Kidney epithelial cell (primary cell): ENCODE data around the gene ARHGEF26. TPM values are rescaled to one million over a fixed set of nuclear protein-coding genes. Genes with fewer than 3 reads are reported as not detected.

Experiments
- DNase-seq: peaks from one replicate; pipeline ENCODE4 v3.0.0-alpha.2; 2010; ENCODE audit warnings: low read depth
- H3K27me3 ChIP-seq: 2 replicates; pipeline ENCODE4 v1.6.0; 2011; ENCODE audit warnings: low read length; ENCODE audit not compliant: control insufficient read depth, insufficient read depth
- H3K36me3 ChIP-seq: 2 replicates; pipeline ENCODE4 v1.5.1; 2011; ENCODE audit warnings: low read length; ENCODE audit not compliant: control insufficient read depth, insufficient read depth
- H3K4me3 ChIP-seq: 2 replicates; pipeline ENCODE4 v1.5.1; 2011; ENCODE audit warnings: low read depth, mild to moderate bottlenecking, control low read depth, low read length
- CTCF ChIP-seq: IDR thresholded peaks from 2 replicates; pipeline ENCODE4 v1.5.1; 2011; ENCODE audit warnings: mild to moderate bottlenecking, moderate library complexity, low read length, control low read depth, inconsistent platforms; ENCODE audit not compliant: insufficient read depth, poor library complexity, severe bottlenecking
- total RNA-seq: library from RNA; depleted of rRNA; stranded (reverse); fragments of >200 nt; gene quantifications from 2 replicates; pipeline ENCODE4 v1.2.3, GENCODE V29; 2015

The ARHGEF26 gene
- total RNA-seq, 1 donor from 2014 or later = 1.4 TPM

- TF ChIP-seq CTCF = no peak
- no peaks in the 10 kb centered on the region for H3K36me3 ChIP-seq
- H3K4me3 ChIP-seq = peak overlapping the region; percentile 74
- DNase-seq = no peak
- no peaks in the 10 kb centered on the region for H3K27me3 ChIP-seq
Observed at GRCh38 chr3:154122912-154123559, 1.8 kb downstream of the ARHGEF26 start.

GRCh38 chr3:154123906-154124305 lies 2.7 kb downstream of the ARHGEF26 start:
- no peak for TF ChIP-seq CTCF
- Histone ChIP-seq H3K27me3 (no peaks in the 10 kb centered on the region), H3K4me3 (no peak overlapping the region), H3K36me3 (no peaks in the 10 kb centered on the region)
- no peak for DNase-seq

- Histone ChIP-seq H3K27me3 (no peaks in the 10 kb centered on the region), H3K36me3 (no peaks in the 10 kb centered on the region), H3K4me3 (no peak overlapping the region)
- DNase-seq = no peak
- no peak for TF ChIP-seq CTCF
Observed at GRCh38 chr3:154125378-154126030, 4.3 kb downstream of the ARHGEF26 start.

GRCh38 chr3:154126651-154127050 lies 5.5 kb downstream of the ARHGEF26 start:
- no peak overlapping the region for H3K4me3 ChIP-seq
- H3K36me3 ChIP-seq = no peaks in the 10 kb centered on the region
- no peak for TF ChIP-seq CTCF
- H3K27me3 ChIP-seq = no peaks in the 10 kb centered on the region
- DNase-seq = no peak

GRCh38 chr3:154129625-154130024 lies 8.4 kb downstream of the ARHGEF26 start:
- no peak for TF ChIP-seq CTCF
- Histone ChIP-seq H3K4me3 (no peak overlapping the region), H3K36me3 (no peaks in the 10 kb centered on the region), H3K27me3 (no peaks in the 10 kb centered on the region)
- DNase-seq = no peak

GRCh38 chr3:154130540-154130939 lies 9.3 kb downstream of the ARHGEF26 start:
- Histone ChIP-seq H3K4me3 (no peak overlapping the region), H3K27me3 (no peaks in the 10 kb centered on the region), H3K36me3 (no peaks in the 10 kb centered on the region)
- DNase-seq = no peak
- no peak for TF ChIP-seq CTCF
